Kidney (tissue), 14 donors: Measurements from ENCODE around the gene CHAF1A. TPM values are rescaled to one million over a fixed set of nuclear protein-coding genes. Genes with fewer than 3 reads are reported as not detected.

Source experiments
- DNase-seq, 5 donors: peaks; one replicate each; pipeline ENCODE4 v3.0.0-alpha.2; 2013 to 2020
- FAIRE-seq: peaks from 2 replicates; lab custom pipeline; 2012; peaks lifted over from hg19 to GRCh38; lab: Jason Lieb, UNC
- H3K27ac ChIP-seq, 2 donors: one replicate each; pipeline ENCODE4 v1.7.0; 2013; ENCODE audit warnings: low read depth in 2 of 2, low read length in 2 of 2, inconsistent platforms in 1 of 2
- H3K27me3 ChIP-seq: one replicate; pipeline ENCODE4 v1.7.1; 2013; ENCODE audit warnings: low read length, inconsistent platforms; ENCODE audit not compliant: control insufficient read depth, insufficient read depth
- H3K36me3 ChIP-seq, 3 donors: one replicate each; pipeline versions ENCODE4 v1.7.0 to v1.7.1; 2013; ENCODE audit warnings: low read length in 3 of 3, control low read depth in 1 of 3, inconsistent platforms in 1 of 3; ENCODE audit not compliant: insufficient read depth in 3 of 3, control insufficient read depth in 2 of 3
- H3K4me1 ChIP-seq, 3 donors: one replicate each; pipeline versions ENCODE4 v1.7.0 to v1.7.1; 2013; ENCODE audit warnings: low read length in 3 of 3, inconsistent platforms in 1 of 3, low read depth in 1 of 3; ENCODE audit not compliant: control insufficient read depth in 2 of 3, insufficient read depth in 2 of 3
- H3K4me3 ChIP-seq, 3 donors: one replicate each; pipeline versions ENCODE4 v1.7.0 to v1.8.1; 2013; ENCODE audit warnings: low read length in 3 of 3, control low read depth in 1 of 3, inconsistent platforms in 1 of 3
- H3K9ac ChIP-seq, 3 donors: one replicate each; pipeline versions ENCODE4 v1.7.0 to v1.7.1; 2013; ENCODE audit warnings: low read length in 3 of 3, control low read depth in 1 of 3, inconsistent platforms in 1 of 3
- H3K9me3 ChIP-seq, 3 donors: one replicate each; pipeline versions ENCODE4 v1.7.0 to v1.7.1; 2013; ENCODE audit warnings: low read length in 3 of 3, control low read depth in 1 of 3, inconsistent platforms in 1 of 3; ENCODE audit not compliant: control insufficient read depth in 2 of 3, insufficient read depth in 1 of 3
- CTCF ChIP-seq: IDR thresholded peaks from 3 replicates; pipeline ENCODE4 v1.5.1; 2012; ENCODE audit warnings: mild to moderate bottlenecking, moderate library complexity, borderline replicate concordance; ENCODE audit not compliant: insufficient read depth; ENCODE audit errors: extremely low read depth
- intact Hi-C: fragments of 100-400 bp; cut with DNase I; formaldehyde crosslinking; loops from one replicate; pipeline ENCODE4 v1.11.1; 2022
- polyA plus RNA-seq: library from polyadenylated mRNA; stranded (reverse); fragments of 350-450 nt; fragmentation: Illumina TruSeq; extraction: RNeasy Lipid Tissue Mini Kit (QIAGEN cat#74804); gene quantifications from one replicate; pipeline ENCODE4 v1.2.3, GENCODE V29; 2014; ENCODE audit warnings: low read depth, low replicate concordance; ENCODE audit not compliant: insufficient read depth
- total RNA-seq: library from RNA; stranded (reverse); fragmentation: NEBNext Ultra II Directional; extraction: Animal tissue kit (Norgen Biotek cat#: 25700); gene quantifications from one replicate; pipeline ENCODE4 v1.2.1, GENCODE V29; 2021
- donor health status: control.
- donor health status: control.
- donor health status: control.
- donor health status: control.
- donor health status: control.
- donor health status: DM: yes; HTN: yes; CAD: no.
- donor health status: Normal renal cell carcinoma (clear cell type).

The CHAF1A gene
- total and polyA plus RNA-seq, 2 donors from 2014 or later, result 2.7 to 10.0 TPM

GRCh38 chr19:4457654-4458395, 55.4 kb downstream of the CHAF1A start, which contains the start of gene UBXN6:
Gene UBXN6, minus strand, starts transcription at chr19:4457794. Its CDS starts 97 bp downstream, at chr19:4457697.
- Histone ChIP-seq H3K36me3 (peaks cover 2 to 7% (median 5%) of the 10 kb centered on the region in 3 donors), H3K27me3 (no peaks in the 10 kb centered on the region), H3K9ac (peak within 1 kb of the TSS; percentile 80 to 87 (median 81)), H3K27ac (peak within 1 kb of the TSS; percentile 74 to 78), H3K4me3 (peak within 1 kb of the TSS; percentile 78 to 92 (median 88)), H3K9me3 (no peaks in the 10 kb centered on the region), H3K4me1 (peaks cover 0 to 18% (median 7%) of the 10 kb centered on the region in 3 donors)
- DNase-seq (peak; percentile 98 to 99 (median 99)), FAIRE-seq (peak; percentile 80)
- no peak for TF ChIP-seq CTCF
- intact Hi-C loops, result no loop called here

- H3K36me3 ChIP-seq, result no peaks in the 10 kb centered on the region
- no peak overlapping the region for H3K4me3 ChIP-seq
- no peak for TF ChIP-seq CTCF
- FAIRE-seq, result no peak
- H3K9ac ChIP-seq, result no peak overlapping the region
- DNase-seq, result no peak
- intact Hi-C loops, result no loop called here
- no peaks in the 10 kb centered on the region for H3K27me3 ChIP-seq
- no peak overlapping the region for H3K27ac ChIP-seq
- H3K9me3 ChIP-seq, result no peaks in the 10 kb centered on the region
- no peaks in the 10 kb centered on the region for H3K4me1 ChIP-seq
These were observed 62.6 kb downstream of the CHAF1A start for GRCh38 chr19:4464815-4465581.

GRCh38 chr19:4467835-4468234, 65.4 kb downstream of the CHAF1A start:
- no peaks in the 10 kb centered on the region for H3K4me1 ChIP-seq
- H3K9me3 ChIP-seq, result no peaks in the 10 kb centered on the region
- no peak overlapping the region for H3K9ac ChIP-seq
- no peak overlapping the region for H3K27ac ChIP-seq
- no peak overlapping the region for H3K4me3 ChIP-seq
- no peaks in the 10 kb centered on the region for H3K27me3 ChIP-seq
- intact Hi-C loops, result no loop called here
- TF ChIP-seq CTCF, result no peak
- DNase-seq (no peak), FAIRE-seq (no peak)
- no peaks in the 10 kb centered on the region for H3K36me3 ChIP-seq
